ENCODE data around the gene NTNG2.

Gene NTNG2

GRCh38 chr9:132142924-132143323 is 18.9 kb upstream of the NTNG2 start (continued):
- no peak for TF ChIP-seq CSRNP3 (CRISPR knock-in tag; IDR thresholded peaks at IDR 0.05)
- no peak for TF ChIP-seq ZC3H10 (CRISPR knock-in tag; IDR thresholded peaks at IDR 0.05)

GRCh38 chr9:132143359-132143758 is 18.5 kb upstream of the NTNG2 start:
- peak; percentile 16; the same call in 1 of the 3 replicates for ATAC-seq
- TF ChIP-seq ZFP3 (CRISPR knock-in tag; IDR thresholded peaks at IDR 0.05) (no peak), RARB (CRISPR knock-in tag; IDR thresholded peaks at IDR 0.05) (no peak), OSR1 (CRISPR knock-in tag; IDR thresholded peaks at IDR 0.05) (no peak), ZNF70 (CRISPR knock-in tag; IDR thresholded peaks at IDR 0.05) (no peak), PPARA (CRISPR knock-in tag; IDR thresholded peaks at IDR 0.05; ENCODE audit: borderline replicate concordance) (no peak)

GRCh38 chr9:132144708-132145365 is 17.0 kb upstream of the NTNG2 start:
- TF ChIP-seq BACH2 (CRISPR knock-in tag; IDR thresholded peaks at IDR 0.05; ENCODE audit: borderline replicate concordance) (no peak), CREB5 (CRISPR knock-in tag; IDR thresholded peaks at IDR 0.05; ENCODE audit: low read depth) (no peak), TOX (CRISPR knock-in tag; IDR thresholded peaks at IDR 0.05; ENCODE audit: borderline replicate concordance) (no peak), POU6F1 (CRISPR knock-in tag; IDR thresholded peaks at IDR 0.05; ENCODE audit: borderline replicate concordance, low read depth) (no peak), ZFP3 (CRISPR knock-in tag; IDR thresholded peaks at IDR 0.05) (no peak), ZNF8 (CRISPR knock-in tag; IDR thresholded peaks at IDR 0.05) (no peak), ISL1 (CRISPR knock-in tag; IDR thresholded peaks at IDR 0.05) (no peak), TCF4 (CRISPR knock-in tag; IDR thresholded peaks at IDR 0.05; ENCODE audit: borderline replicate concordance) (no peak), ZNF70 (CRISPR knock-in tag; IDR thresholded peaks at IDR 0.05) (no peak), ZC3H10 (CRISPR knock-in tag; IDR thresholded peaks at IDR 0.05) (no peak), PATZ1 (CRISPR knock-in tag; IDR thresholded peaks at IDR 0.05; ENCODE audit: borderline replicate concordance) (no peak), PPARA (CRISPR knock-in tag; IDR thresholded peaks at IDR 0.05; ENCODE audit: borderline replicate concordance) (no peak), OSR1 (CRISPR knock-in tag; IDR thresholded peaks at IDR 0.05) (no peak), CSDC2 (CRISPR knock-in tag; IDR thresholded peaks at IDR 0.05) (no peak), SNAI2 (CRISPR knock-in tag; IDR thresholded peaks at IDR 0.05) (no peak), GLIS3 (CRISPR knock-in tag; IDR thresholded peaks at IDR 0.05) (no peak), TSHZ2 (CRISPR knock-in tag; IDR thresholded peaks at IDR 0.05) (no peak), ARNTL (CRISPR knock-in tag; IDR thresholded peaks at IDR 0.05; ENCODE audit: borderline replicate concordance, low read depth) (no peak), RARB (CRISPR knock-in tag; IDR thresholded peaks at IDR 0.05) (no peak), ESRRG (CRISPR knock-in tag; IDR thresholded peaks at IDR 0.05) (no peak)
- no peak for ATAC-seq
